Renal cortical epithelial cell (primary cell): Measurements from ENCODE around the gene RBBP5. TPM values are rescaled to one million over a fixed set of nuclear protein-coding genes. Genes with fewer than 3 reads are reported as not detected.
"Not testable (repeated sequence)": the region's sequence is repeated elsewhere in the genome, so short reads cannot be mapped to it uniquely, and the experiment has no call there.

Experiments
- DNase-seq: peaks from one replicate; pipeline ENCODE4 v3.0.0-alpha.2; 2011; ENCODE audit warnings: low read depth
- total RNA-seq: library from RNA; depleted of rRNA; stranded (reverse); fragments of >200 nt; gene quantifications from 2 replicates; pipeline ENCODE4 v1.2.3, GENCODE V29; 2014

The RBBP5 gene, protein sequence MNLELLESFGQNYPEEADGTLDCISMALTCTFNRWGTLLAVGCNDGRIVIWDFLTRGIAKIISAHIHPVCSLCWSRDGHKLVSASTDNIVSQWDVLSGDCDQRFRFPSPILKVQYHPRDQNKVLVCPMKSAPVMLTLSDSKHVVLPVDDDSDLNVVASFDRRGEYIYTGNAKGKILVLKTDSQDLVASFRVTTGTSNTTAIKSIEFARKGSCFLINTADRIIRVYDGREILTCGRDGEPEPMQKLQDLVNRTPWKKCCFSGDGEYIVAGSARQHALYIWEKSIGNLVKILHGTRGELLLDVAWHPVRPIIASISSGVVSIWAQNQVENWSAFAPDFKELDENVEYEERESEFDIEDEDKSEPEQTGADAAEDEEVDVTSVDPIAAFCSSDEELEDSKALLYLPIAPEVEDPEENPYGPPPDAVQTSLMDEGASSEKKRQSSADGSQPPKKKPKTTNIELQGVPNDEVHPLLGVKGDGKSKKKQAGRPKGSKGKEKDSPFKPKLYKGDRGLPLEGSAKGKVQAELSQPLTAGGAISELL
- 30.2 and 33.1 TPM in 2 replicates for total RNA-seq

DNA sequence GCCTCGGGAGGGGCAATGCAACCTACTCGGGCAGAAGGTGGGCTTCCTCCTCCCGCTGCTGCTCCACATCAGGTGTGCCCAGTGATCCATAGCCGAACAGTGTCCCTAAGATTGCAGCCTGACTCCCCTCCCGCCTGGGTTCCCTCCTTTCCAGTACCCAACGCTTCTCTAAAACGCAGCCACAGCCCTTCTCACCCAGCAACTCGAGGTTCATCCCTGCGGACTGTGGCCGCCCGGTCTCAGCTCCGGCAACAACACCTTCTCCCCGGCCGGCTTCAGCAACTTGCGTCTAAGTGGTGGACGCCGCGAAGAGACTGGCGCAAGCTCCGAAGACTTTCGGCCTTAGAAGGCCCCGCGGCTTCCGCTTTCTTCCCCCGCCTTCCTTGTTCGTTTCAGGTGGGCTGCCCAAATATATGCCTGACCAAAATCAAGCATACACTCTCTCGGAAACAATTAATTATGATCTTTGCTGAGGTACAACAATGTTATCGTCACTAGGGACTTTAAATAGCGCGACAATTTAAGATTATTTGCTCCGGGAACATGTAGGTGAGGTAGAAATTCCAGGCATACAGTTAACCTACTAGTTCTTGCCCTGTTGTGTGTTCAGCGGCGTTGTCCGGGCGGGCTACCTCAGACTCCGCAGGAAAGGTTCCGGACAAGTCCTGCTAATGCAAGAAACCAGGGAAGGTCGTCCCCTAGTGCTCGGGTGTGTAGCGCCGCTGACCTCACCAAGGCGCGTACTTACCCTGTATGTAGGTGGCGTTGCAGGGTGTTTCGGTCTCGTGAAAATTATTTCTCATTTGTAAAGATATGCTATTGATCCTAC, at the start of gene RBBP5:
RBBP5 (minus strand) TSS at position 319 of the 829 bp plus-strand sequence; CDS start at position 214, 105 bp downstream.
- DNase-seq, result peak; percentile 93

DNA sequence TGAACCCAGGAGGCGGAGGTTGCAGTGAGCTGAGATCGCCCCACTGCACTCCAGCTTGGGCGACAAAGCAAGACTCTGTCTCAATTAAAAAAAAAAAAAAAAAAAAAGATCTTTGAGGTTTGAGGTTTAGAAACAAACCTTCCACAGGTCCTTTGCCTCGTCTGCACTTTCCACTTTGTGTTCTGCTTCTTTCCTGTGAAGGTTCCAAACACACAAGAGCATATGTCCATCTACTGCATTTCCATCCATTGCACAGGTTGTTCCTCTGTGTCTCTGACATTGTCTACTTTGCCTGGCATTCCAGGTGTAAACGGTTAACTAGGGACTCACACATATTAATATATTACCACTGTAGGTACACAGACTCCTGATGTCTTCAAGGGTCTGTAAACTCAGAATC, 49.6 kb upstream of the RBBP5 start:
- no peak for DNase-seq

GRCh38 chr1:205170532-205171269, 48.9 kb upstream of the RBBP5 start:
- DNase-seq, result no peak

GRCh38 chr1:205169248-205169647, 47.5 kb upstream of the RBBP5 start:
- no peak for DNase-seq

DNA sequence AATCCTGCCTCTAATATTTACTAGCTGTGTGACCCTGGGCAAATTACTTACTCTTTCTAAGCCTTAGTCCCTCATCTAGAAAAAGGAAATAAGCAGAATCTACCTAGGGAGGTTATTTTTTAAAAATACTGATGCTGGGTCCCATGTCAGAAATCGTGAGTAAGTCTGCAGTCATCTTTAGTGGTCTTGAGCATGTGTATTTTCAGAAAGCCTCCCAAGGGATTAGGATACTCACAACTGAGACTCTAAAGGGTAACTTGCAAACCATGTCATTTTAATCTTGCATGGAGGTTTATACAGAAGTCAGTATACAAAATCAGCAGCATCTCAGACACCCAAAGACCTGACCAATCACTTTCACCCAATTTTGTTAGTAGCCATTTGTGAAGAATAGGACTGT, 46.5 kb upstream of the RBBP5 start:
- DNase-seq, result no peak

DNA sequence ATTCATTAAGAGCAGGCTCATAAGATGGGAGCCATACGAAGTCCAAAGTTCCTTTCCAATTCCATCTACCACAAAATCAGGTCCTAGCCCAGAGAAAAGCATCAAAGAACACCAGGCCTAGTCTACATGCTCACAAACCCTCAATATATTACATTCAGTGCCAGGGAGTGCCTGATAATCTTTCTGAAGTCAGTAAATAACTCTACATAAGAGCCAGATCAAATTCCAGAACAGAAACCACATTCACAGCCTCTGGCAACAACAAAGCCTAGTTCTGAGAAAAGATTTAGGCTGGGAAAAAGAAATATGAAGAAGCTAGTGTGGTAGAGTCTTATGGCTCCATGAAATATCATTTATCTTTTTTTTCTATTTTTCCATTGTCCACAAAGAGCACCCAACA, 40.5 kb upstream of the RBBP5 start:
- DNase-seq, result peak; percentile 18

- no peak for DNase-seq
Observed at GRCh38 chr1:205161076-205161475, 39.3 kb upstream of the RBBP5 start.

DNA sequence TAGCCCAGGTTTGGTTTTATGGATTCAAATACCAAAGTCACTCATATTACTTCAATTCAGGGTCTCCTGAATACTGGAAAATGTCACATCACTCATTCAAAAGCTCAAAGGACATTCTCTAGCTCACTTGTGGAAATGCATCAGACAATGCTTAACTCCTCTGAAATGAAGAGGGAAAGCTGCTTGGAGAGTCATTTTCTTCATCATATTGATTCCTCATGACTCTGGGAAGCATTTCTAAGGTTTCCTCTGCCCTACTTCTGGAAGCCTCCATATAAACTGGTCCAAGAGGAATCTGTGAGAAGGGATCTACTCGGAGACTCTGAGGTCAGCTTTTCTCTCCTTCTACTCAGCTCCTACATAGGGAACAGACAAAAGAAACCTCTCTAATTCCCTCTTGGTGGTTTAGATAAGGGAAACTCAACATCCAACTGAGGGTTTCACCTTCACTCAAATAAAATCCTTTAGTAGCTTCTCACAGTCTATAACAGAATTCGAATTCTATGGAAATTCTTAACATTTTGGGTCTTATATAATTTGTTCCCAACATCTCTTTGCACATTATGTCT, 36.4 kb upstream of the RBBP5 start:
- DNase-seq, result no peak

- not testable (repeated sequence) for DNase-seq
Observed at GRCh38 chr1:205155665-205156377, 34.0 kb upstream of the RBBP5 start.

GRCh38 chr1:205152505-205152904, 30.7 kb upstream of the RBBP5 start:
- no peak for DNase-seq

- DNase-seq, result no peak
Observed at GRCh38 chr1:205150651-205151428, 29.1 kb upstream of the RBBP5 start.

DNA sequence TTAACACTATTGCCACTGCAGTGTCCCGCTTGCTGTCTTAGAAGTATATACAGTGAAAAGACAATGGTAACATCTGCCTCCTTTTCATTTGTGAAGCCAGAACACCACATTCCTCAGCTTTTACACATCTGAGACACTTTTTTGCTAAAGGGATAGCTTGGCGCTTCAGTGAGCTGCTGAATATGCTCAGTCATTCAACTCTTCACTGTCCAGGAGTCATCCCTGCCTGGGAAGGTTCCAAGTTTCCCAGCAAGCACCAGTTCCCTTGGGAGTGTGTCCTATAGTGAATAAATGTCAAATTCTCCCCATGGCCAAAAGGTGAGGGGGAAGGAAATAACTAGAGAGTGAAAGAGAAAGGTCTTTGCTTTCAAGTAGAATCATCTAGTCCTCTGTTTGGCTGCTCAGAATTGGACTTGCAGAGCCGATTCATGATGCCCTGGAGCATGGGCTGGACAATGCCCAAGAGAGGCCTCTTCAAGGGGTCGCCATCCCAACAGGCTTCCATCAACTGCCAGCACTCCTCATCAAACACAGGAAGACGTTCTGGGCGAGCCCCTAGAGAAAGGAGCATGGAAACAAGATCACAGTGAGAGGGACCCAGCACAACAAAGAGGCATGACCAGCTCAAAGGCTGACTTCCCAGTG, 25.5 kb upstream of the RBBP5 start:
- DNase-seq, result peak; percentile 81

DNA sequence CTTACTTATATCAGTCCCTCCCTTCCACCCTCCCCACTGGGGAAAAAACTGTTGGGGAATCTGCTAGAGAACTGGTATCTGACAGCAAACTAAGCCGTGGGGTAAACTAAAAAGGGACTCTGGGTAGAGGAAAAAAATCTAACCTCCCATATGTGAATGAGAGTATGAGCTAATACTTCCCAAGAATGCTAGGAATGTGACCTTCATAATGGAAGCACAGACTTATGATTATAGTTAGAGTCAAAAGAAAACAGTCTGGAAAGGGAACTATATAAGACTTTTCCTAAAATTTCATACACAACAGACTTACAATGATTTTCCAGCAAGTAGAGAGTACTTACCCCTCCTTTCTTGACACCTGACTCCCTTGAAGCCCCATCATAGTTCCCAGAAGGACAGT, 23.0 kb upstream of the RBBP5 start:
- DNase-seq, result peak; percentile 47

- no peak for DNase-seq
Observed at GRCh38 chr1:205144046-205144720, 22.4 kb upstream of the RBBP5 start.

DNA sequence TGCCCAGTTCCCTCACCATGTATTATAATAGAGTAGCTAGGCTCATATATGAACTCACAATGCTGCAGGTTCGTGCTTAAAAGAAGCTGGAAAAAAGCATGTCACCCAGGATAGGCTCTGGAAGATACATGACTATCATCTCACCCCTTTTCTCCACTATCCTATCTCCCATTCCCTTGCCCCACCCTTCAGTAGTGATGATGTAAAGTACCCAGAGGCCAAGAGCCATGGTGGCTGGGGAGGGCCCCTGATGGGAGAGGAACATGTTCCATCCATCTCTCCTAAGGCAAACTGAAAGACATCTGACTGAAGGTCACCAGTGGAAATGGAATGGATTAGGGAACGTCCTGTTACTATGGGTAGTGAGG, 20.3 kb upstream of the RBBP5 start:
- no peak for DNase-seq

- DNase-seq, result peak; percentile 78
Observed at GRCh38 chr1:205141236-205142101, 19.7 kb upstream of the RBBP5 start.

DNA sequence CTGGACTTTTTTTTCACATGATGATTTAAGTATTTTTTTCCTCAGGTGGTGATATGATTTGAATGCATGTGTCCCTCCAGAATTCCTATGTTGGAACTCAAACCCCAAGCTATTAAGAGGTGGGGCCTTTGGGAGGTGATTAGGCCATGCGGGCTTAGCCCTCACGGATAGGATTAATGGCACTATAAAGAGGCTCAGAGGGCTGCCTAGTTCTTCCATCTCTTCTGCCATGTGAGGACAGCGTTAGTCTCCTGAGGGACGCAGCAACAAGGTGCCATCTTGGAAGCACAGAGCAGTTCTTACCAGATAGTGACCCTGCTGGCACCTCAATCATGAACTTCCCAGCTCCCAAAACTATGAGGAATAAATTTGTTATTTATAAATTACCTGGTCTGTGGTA, 18.3 kb upstream of the RBBP5 start:
- DNase-seq, result no peak

- no peak for DNase-seq
Observed at GRCh38 chr1:205137901-205138300, 16.1 kb upstream of the RBBP5 start.
